Dermis lymphatic vessel endothelial cell (primary cell): ENCODE measurements around the gene CR1. TPM values are rescaled to one million over a fixed set of nuclear protein-coding genes. Genes with fewer than 3 reads are reported as not detected.

Source experiments
- total RNA-seq: library from RNA; depleted of rRNA; stranded (reverse); fragments of >200 nt; gene quantifications from 2 replicates; pipeline ENCODE4 v1.2.1, GENCODE V29; 2014

CR1 gene
- total RNA-seq, result under 0.01 TPM in 1 of 2 replicates, not detected in the other

DNA sequence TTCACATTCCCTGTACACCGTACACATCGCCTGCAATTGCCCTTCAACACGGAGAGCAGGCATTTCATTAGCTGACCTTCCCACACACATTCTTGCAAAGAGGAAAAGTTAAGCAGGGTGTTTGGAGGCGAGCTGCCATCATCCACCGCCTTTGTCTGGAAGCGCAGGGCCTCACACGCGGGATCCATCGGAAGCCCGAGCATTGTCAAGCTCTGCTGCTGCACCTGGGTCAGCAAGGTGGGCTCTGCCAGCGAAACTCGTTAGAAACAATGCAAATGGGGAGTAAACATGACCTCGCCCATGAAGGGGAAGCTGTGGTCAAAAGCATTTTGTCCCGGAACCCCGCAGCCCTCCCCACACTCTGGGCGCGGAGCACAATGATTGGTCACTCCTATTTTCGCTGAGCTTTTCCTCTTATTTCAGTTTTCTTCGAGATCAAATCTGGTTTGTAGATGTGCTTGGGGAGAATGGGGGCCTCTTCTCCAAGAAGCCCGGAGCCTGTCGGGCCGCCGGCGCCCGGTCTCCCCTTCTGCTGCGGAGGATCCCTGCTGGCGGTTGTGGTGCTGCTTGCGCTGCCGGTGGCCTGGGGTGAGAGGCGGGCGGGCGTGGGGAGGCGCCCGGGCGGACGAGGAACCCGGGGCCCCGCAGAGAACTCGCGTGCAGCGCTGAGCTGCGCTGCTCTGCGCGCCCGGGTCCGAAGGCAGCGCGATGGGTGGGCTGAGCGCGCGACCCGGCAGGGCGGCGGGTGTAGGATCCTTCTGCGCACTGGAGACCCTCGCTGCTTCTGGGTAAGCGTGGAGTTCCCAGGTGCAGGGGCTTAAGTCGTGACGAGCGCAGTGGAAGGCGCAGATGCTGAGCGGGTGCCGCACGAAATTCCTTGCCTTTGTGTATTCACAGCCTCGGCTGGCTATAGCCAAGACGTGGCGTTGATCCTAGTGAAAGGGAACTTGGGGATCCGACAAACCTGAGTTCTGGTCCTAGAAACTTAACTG, at the start of gene CR1:
TSS of gene CR1 (plus strand) at position 357 of the 992 bp plus-strand sequence. CDS start at position 468, 111 bp downstream.

DNA sequence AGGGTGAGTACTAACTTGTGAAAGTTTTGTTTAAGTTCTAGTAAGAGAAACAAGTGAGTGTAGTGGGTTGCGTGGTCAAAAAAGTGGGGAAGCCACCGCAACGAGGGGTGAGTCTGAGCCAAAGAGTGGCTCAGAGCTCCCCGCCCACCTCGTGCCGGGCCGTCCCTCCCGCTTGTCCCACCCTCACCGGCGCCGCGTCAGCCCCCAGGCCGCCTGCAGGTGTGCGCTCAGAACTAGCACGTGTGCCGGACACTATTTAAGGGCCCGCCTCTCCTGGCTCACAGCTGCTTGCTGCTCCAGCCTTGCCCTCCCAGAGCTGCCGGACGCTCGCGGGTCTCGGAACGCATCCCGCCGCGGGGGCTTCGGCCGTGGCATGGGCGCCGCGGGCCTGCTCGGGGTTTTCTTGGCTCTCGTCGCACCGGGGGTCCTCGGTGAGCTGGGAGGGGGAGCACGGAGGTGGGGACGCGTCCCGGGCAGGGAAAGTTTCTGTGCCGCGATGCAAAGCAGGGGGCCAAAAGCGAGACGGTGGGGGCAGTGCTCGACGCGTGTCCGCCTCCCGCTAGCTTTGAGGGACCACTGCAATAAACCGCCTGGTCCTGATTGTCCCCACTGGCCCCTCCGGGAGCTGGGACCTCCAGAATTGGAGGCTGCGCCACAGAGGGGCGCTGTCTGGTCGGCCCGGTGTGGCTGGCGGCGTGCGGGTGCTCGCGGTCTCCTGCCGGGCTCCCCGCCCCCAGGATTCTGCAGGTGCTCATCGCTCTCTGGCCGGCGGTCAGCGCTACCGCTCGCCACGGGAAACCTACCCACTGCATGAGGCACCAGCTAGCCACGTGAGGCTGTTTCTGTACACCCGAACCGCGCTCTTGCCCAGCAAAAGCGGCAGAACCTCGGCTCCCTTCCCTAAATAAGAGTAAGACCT, 41.7 kb upstream of the CR1 start, which contains the start of gene CR2:
TSS of gene CR2 (plus strand) at position 283 of the 919 bp plus-strand sequence. CDS start at position 374, 91 bp downstream.

DNA sequence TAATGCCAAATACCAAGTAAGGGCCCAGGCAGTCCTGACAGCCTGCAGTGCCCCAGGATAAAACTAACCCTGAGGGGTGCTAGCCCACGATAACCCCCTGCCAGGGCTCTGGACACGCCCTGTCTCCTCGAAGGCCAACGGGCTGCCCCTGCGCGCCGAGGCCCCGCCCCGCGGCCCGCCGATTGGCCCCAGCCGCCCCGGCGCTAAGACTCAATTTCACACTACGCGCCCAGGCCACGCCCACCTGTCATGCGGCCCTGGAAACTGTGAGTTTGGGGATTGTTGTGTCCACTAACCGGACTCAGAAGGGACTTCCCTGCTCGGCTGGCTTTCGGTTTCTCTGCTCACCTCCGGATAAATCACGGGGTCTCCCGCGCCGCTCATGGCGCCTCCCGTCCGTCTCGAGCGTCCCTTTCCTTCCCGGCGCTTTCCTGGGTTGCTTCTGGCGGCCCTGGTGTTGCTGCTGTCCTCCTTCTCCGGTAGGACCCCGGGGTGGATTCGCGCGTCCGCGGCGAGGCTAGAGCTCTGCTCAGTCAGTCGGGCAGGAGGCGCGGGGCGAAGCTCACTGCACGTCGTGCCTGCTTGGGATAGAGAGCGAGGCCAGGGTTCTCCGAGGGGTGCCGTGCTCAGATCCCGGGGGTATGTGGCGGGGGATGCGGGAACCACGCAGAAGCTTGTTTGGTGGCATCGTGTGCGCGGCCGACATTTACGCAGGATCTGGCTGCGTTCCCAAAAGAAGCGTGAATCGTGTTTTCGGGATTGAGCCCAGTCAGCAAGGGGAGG, 149.1 kb downstream of the CR1 start, which contains the start of gene CR1L:
TSS of gene CR1L (plus strand) at position 282 of the 783 bp plus-strand sequence. CDS start at position 383, 101 bp downstream.

Other genes with a start within 250 kb of the CR1 start
- gene CD55, start 174.5 kb upstream of the CR1 start, total RNA-seq, result 89.5 and 168 TPM in 2 replicates
- not detected in 2 replicates for gene CR2, start 41.8 kb upstream of the CR1 start, total RNA-seq
- not detected in 2 replicates for gene CR1L, start 149.0 kb downstream of the CR1 start, total RNA-seq